Ectodermal cell (in vitro differentiated cells): Measurements from ENCODE around the gene DDX51.

Source experiments
- H3K27ac ChIP-seq: 2 replicates; pipeline ENCODE4 v1.7.0; 2013; ENCODE audit warnings: mild to moderate bottlenecking, low read depth, low read length; ENCODE audit not compliant: insufficient read depth, poor library complexity, severe bottlenecking
- H3K27me3 ChIP-seq: 2 replicates; pipeline ENCODE4 v1.7.0; 2013; ENCODE audit warnings: mild to moderate bottlenecking, low read length; ENCODE audit not compliant: insufficient read depth, control insufficient read depth, poor library complexity, severe bottlenecking
- H3K36me3 ChIP-seq: one replicate; pipeline ENCODE4 v1.7.0; 2013; ENCODE audit warnings: low read length; ENCODE audit not compliant: control insufficient read depth, insufficient read depth
- H3K4me1 ChIP-seq: one replicate; pipeline ENCODE4 v1.7.0; 2013; ENCODE audit warnings: low read length; ENCODE audit not compliant: control insufficient read depth, insufficient read depth
- H3K4me3 ChIP-seq: 2 replicates; pipeline ENCODE4 v1.7.0; 2013; ENCODE audit warnings: low read depth, low read length, control low read depth; ENCODE audit not compliant: insufficient read depth
- H3K9me3 ChIP-seq: 2 replicates; pipeline ENCODE4 v1.7.0; 2013; ENCODE audit warnings: mild to moderate bottlenecking, low read length, moderate library complexity; ENCODE audit not compliant: control insufficient read depth
- WGBS, 2 experiments: methylation state at CpG; one replicate each; pipeline ENCODE4 v1.1.7; 2013; ENCODE audit warnings: missing lambda C conversion rate in 2 of 2; 5-methylcytosine and 5-hydroxymethylcytosine counted together

DDX51 gene

GRCh38 chr12:132159555-132160003 lies 15.5 kb upstream of the DDX51 start:
- Histone ChIP-seq H3K4me3 (no peak overlapping the region), H3K9me3 (peaks cover 2% of the 10 kb centered on the region), H3K27ac (no peak overlapping the region), H3K27me3 (peaks cover 24% of the 10 kb centered on the region), H3K4me1 (no peaks in the 10 kb centered on the region), H3K36me3 (peaks cover 5% of the 10 kb centered on the region)
- WGBS, 2 experiments, result 89 to 90% methylated on average over 14 of the region's 14 CpGs

GRCh38 chr12:132158677-132159554 lies 14.8 kb upstream of the DDX51 start:
- no peak overlapping the region for H3K4me3 ChIP-seq
- H3K4me1 ChIP-seq, result no peaks in the 10 kb centered on the region
- WGBS, 2 experiments, result 93 to 94% methylated on average over 37 of the region's 37 CpGs
- no peak overlapping the region for H3K27ac ChIP-seq
- peaks cover 20% of the 10 kb centered on the region for H3K27me3 ChIP-seq
- H3K36me3 ChIP-seq, result peaks cover 5% of the 10 kb centered on the region
- peaks cover 2% of the 10 kb centered on the region for H3K9me3 ChIP-seq

- no peak overlapping the region for H3K4me3 ChIP-seq
- no peak overlapping the region for H3K27ac ChIP-seq
- no peaks in the 10 kb centered on the region for H3K4me1 ChIP-seq
- peaks cover 10% of the 10 kb centered on the region for H3K27me3 ChIP-seq
- 89 to 92% methylated on average over 5 of the region's 5 CpGs for WGBS, 2 experiments
- H3K36me3 ChIP-seq, result peaks cover 5% of the 10 kb centered on the region
- H3K9me3 ChIP-seq, result peaks cover 2% of the 10 kb centered on the region
These were observed 13.8 kb upstream of the DDX51 start for GRCh38 chr12:132157733-132158409.

- Histone ChIP-seq H3K4me1 (no peaks in the 10 kb centered on the region), H3K4me3 (no peak overlapping the region), H3K27ac (no peak overlapping the region), H3K9me3 (peaks cover 2% of the 10 kb centered on the region), H3K36me3 (peaks cover 6% of the 10 kb centered on the region), H3K27me3 (peaks cover under 1% of the 10 kb centered on the region)
- WGBS, 2 experiments, result 81 to 88% methylated on average over 8 of the region's 8 CpGs
These were observed 12.6 kb upstream of the DDX51 start for GRCh38 chr12:132156573-132157325.

GRCh38 chr12:132155771-132156572 lies 11.9 kb upstream of the DDX51 start:
- Histone ChIP-seq H3K9me3 (peaks cover 2% of the 10 kb centered on the region), H3K27me3 (no peaks in the 10 kb centered on the region), H3K4me1 (no peaks in the 10 kb centered on the region), H3K4me3 (no peak overlapping the region), H3K36me3 (peaks cover 8% of the 10 kb centered on the region), H3K27ac (no peak overlapping the region)
- 90% methylated on average over 10 of the region's 10 CpGs for WGBS, 2 experiments

- H3K4me3 ChIP-seq, result no peak overlapping the region
- peaks cover 8% of the 10 kb centered on the region for H3K36me3 ChIP-seq
- H3K27me3 ChIP-seq, result no peaks in the 10 kb centered on the region
- peaks cover 2% of the 10 kb centered on the region for H3K9me3 ChIP-seq
- WGBS, 2 experiments, result 92 to 93% methylated on average over 51 of the region's 51 CpGs
- no peaks in the 10 kb centered on the region for H3K4me1 ChIP-seq
- H3K27ac ChIP-seq, result no peak overlapping the region
These were observed 11.0 kb upstream of the DDX51 start for GRCh38 chr12:132154941-132155770.

- H3K4me1 ChIP-seq, result no peaks in the 10 kb centered on the region
- 84 to 88% methylated on average over 21 of the region's 21 CpGs for WGBS, 2 experiments
These were observed 10.2 kb upstream of the DDX51 start for GRCh38 chr12:132154341-132154761.

GRCh38 chr12:132153501-132154340 lies 9.6 kb upstream of the DDX51 start:
- 48 to 51% methylated on average over 41 of the region's 41 CpGs for WGBS, 2 experiments
- Histone ChIP-seq H3K9me3 (peaks cover 2% of the 10 kb centered on the region), H3K4me3 (no peak overlapping the region), H3K4me1 (no peaks in the 10 kb centered on the region), H3K27me3 (no peaks in the 10 kb centered on the region), H3K36me3 (peaks cover 8% of the 10 kb centered on the region), H3K27ac (no peak overlapping the region)

More at GRCh38 chr12:132154341-132154761, 10.2 kb upstream of the DDX51 start:
- Histone ChIP-seq H3K9me3 (peaks cover 2% of the 10 kb centered on the region), H3K27me3 (no peaks in the 10 kb centered on the region), H3K36me3 (peaks cover 8% of the 10 kb centered on the region), H3K4me3 (no peak overlapping the region), H3K27ac (no peak overlapping the region)
